Lower lobe of right lung (tissue), 2 donors: Measurements from ENCODE around the gene ATP6V1G2. TPM values are rescaled to one million over a fixed set of nuclear protein-coding genes. Genes with fewer than 3 reads are reported as not detected.

Experiments
- ATAC-seq, 2 donors: fragments of 200-7000 bp; cut with Tn5 transposase; one replicate each; pipeline ENCODE4 v1.9.1; 2020 to 2022; ENCODE audit warnings: mild to moderate bottlenecking in 2 of 2, moderate library complexity in 2 of 2
- DNase-seq: peaks from one replicate; pipeline ENCODE4 v3.0.0-alpha.2; 2020
- H3K27ac ChIP-seq: fragments of 200-600 bp; one replicate; pipeline ENCODE4 v1.8.0; 2022
- H3K27me3 ChIP-seq: fragments of 200-600 bp; one replicate; pipeline ENCODE4 v1.8.0; 2022; ENCODE audit warnings: low read depth
- H3K36me3 ChIP-seq: fragments of 200-600 bp; one replicate; pipeline ENCODE4 v1.8.0; 2022; ENCODE audit warnings: mild to moderate bottlenecking
- H3K4me1 ChIP-seq: fragments of 200-600 bp; one replicate; pipeline ENCODE4 v1.8.0; 2022
- H3K4me3 ChIP-seq: fragments of 200-600 bp; one replicate; pipeline ENCODE4 v1.8.0; 2022; ENCODE audit warnings: mild to moderate bottlenecking
- H3K9me3 ChIP-seq: fragments of 200-600 bp; one replicate; pipeline ENCODE4 v1.8.0; 2022
- intact Hi-C: fragments of 100-400 bp; cut with DNase I; formaldehyde crosslinking; loops from one replicate; pipeline ENCODE4 v1.11.0; 2022
- total RNA-seq: library from RNA; stranded (reverse); fragmentation: NEBNext Ultra II Directional; extraction: Animal tissue kit (Norgen Biotek cat#: 25700); gene quantifications from one replicate; pipeline ENCODE4 v1.2.1, GENCODE V29; 2021
- TF ChIP-seq, protein P1 (sequence below): fragments of 200-600 bp; IDR thresholded peaks from one replicate; pipeline ENCODE4 v1.8.0; 2022; ENCODE audit warnings: antibody characterized with exemption, mild to moderate bottlenecking
- donor health status: DM: no; HTN: yes; CAD: no; lungs with severe emphysema.

The ATP6V1G2 gene
- total RNA-seq, 1 donor from 2014 or later: 1.6 TPM

DNA sequence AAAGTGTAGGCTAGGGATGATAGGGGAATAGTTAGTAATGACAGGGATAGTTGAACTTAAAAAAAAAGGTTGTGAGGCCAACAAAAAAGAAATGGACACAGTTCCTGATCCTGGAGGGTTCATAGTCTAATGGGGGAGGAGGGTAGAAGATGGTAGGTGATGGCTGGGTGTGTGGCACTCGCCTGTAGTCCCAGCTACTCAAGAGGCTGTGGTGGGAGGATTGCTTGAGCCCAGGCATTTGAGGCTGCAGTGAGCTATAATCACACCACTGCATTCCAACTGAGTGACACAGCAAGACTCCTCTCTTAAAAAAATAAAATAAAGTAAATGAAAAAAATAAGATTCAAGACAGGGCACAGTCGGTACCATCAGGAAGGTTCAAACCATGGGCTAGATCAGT, 50.8 kb downstream of the ATP6V1G2 start:
- peaks cover 25% of the 10 kb centered on the region for H3K4me1 ChIP-seq
- no peaks in the 10 kb centered on the region for H3K9me3 ChIP-seq
- no peaks in the 10 kb centered on the region for H3K27me3 ChIP-seq
- TF ChIP-seq, protein P1, sequence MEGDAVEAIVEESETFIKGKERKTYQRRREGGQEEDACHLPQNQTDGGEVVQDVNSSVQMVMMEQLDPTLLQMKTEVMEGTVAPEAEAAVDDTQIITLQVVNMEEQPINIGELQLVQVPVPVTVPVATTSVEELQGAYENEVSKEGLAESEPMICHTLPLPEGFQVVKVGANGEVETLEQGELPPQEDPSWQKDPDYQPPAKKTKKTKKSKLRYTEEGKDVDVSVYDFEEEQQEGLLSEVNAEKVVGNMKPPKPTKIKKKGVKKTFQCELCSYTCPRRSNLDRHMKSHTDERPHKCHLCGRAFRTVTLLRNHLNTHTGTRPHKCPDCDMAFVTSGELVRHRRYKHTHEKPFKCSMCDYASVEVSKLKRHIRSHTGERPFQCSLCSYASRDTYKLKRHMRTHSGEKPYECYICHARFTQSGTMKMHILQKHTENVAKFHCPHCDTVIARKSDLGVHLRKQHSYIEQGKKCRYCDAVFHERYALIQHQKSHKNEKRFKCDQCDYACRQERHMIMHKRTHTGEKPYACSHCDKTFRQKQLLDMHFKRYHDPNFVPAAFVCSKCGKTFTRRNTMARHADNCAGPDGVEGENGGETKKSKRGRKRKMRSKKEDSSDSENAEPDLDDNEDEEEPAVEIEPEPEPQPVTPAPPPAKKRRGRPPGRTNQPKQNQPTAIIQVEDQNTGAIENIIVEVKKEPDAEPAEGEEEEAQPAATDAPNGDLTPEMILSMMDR: no peak
- ATAC-seq (no peak), DNase-seq (no peak)
- intact Hi-C loops: no loop called here
- peak overlapping the region; percentile 87 for H3K27ac ChIP-seq
- H3K4me3 ChIP-seq: peak overlapping the region; percentile 79
- H3K36me3 ChIP-seq: no peaks in the 10 kb centered on the region

Other genes with a start within 250 kb of the ATP6V1G2 start
- 2,736 TPM for gene HLA-B, start 189.4 kb downstream of the ATP6V1G2 start, total RNA-seq
- 33.1 TPM for gene MICA, start 143.0 kb downstream of the ATP6V1G2 start, total RNA-seq
- 13.8 TPM for gene MICB, start 48.5 kb downstream of the ATP6V1G2 start, total RNA-seq
- gene MCCD1, start 17.6 kb downstream of the ATP6V1G2 start, total RNA-seq: not detected
- gene DDX39B, start 4.6 kb downstream of the ATP6V1G2 start, total RNA-seq: 265 TPM
- gene NFKBIL1, start 1.0 kb upstream of the ATP6V1G2 start, total RNA-seq: 17.8 TPM
- not detected for gene LTA, start 25.7 kb upstream of the ATP6V1G2 start, total RNA-seq
- 4.5 TPM for gene TNF, start 29.0 kb upstream of the ATP6V1G2 start, total RNA-seq
- 10.0 TPM for gene LTB, start 35.8 kb upstream of the ATP6V1G2 start, total RNA-seq
- 127 TPM for gene LST1, start 39.7 kb upstream of the ATP6V1G2 start, total RNA-seq
- 2.6 TPM for gene NCR3, start 46.4 kb upstream of the ATP6V1G2 start, total RNA-seq
- 109 TPM for gene AIF1, start 68.6 kb upstream of the ATP6V1G2 start, total RNA-seq
- 133 TPM for gene PRRC2A, start 74.1 kb upstream of the ATP6V1G2 start, total RNA-seq
- 253 TPM for gene BAG6, start 106.1 kb upstream of the ATP6V1G2 start, total RNA-seq
- gene APOM, start 109.3 kb upstream of the ATP6V1G2 start, total RNA-seq: 1.6 TPM
- gene C6orf47, start 114.2 kb upstream of the ATP6V1G2 start, total RNA-seq: 24.7 TPM
- 15.4 TPM for gene GPANK1, start 118.4 kb upstream of the ATP6V1G2 start, total RNA-seq
- gene CSNK2B, start 119.5 kb upstream of the ATP6V1G2 start, total RNA-seq: 117 TPM
- gene LY6G5B, start 123.4 kb upstream of the ATP6V1G2 start, total RNA-seq: 11.0 TPM
- 2.9 TPM for gene LY6G5C, start 134.5 kb upstream of the ATP6V1G2 start, total RNA-seq
- gene ABHD16A, start 156.7 kb upstream of the ATP6V1G2 start, total RNA-seq: 56.4 TPM
- 0.97 TPM for gene LY6G6F, start 160.3 kb upstream of the ATP6V1G2 start, total RNA-seq
- not detected for gene LY6G6D, start 168.7 kb upstream of the ATP6V1G2 start, total RNA-seq
- gene LY6G6C, start 175.1 kb upstream of the ATP6V1G2 start, total RNA-seq: not detected
- gene MPIG6B, start 176.8 kb upstream of the ATP6V1G2 start, total RNA-seq: 2.6 TPM
- gene DDAH2, start 182.7 kb upstream of the ATP6V1G2 start, total RNA-seq: 67.0 TPM
- 310 TPM for gene CLIC1, start 189.9 kb upstream of the ATP6V1G2 start, total RNA-seq
- gene MSH5, start 193.4 kb upstream of the ATP6V1G2 start, total RNA-seq: 14.9 TPM
- gene SAPCD1, start 216.0 kb upstream of the ATP6V1G2 start, total RNA-seq: 1.2 TPM
- 4.2 TPM for gene VWA7, start 230.7 kb upstream of the ATP6V1G2 start, total RNA-seq
- gene VARS1, start 249.1 kb upstream of the ATP6V1G2 start, total RNA-seq: 44.1 TPM